NCI-H2171 treated with DMSO at 0.1 percent for 48 hours (cell line): ENCODE data around the gene STK32C.
"Not testable (repeated sequence)": the region's sequence is repeated elsewhere in the genome, so short reads cannot be mapped to it uniquely, and the experiment has no call there.

Experiments used
- DNase-seq: peaks from one replicate; lab custom pipeline; 2025; lab: John Stamatoyannopoulos, UW

STK32C gene

DNA sequence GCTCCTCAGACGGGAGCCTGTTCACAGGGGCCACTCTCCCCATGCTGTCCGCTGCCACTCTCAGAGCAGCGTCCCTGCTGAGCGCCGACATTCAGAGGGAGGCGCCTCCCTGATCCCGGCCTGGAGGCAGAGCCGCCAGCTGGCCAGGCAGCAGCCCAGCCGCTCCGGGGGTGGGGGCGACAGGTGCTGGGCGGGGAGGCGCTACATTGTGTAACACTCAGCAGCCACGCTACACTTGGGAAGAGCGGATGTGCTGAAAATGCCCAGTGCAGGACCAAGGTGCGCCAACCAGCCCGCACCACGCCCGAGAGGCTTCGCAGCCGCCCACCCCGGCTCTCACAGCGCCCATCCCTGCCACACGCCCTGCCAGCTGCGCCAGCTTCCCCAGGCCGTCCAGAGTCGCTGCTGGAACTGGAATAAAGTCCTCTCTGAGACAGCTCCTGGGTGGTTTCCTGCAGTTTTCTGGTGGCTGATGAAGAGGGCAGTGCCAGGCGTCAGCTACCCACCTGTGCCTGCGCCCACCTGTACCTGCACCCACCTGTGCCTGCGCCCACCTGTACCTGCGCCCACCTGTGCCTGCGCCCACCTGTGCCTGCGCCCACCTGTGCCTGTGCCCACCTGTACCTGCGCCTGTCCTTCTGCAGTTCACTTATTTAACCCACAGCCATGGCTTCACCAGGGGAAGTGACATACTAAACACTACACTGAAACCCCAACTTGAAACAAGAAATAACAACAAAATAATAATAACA is 25.7 kb downstream of the STK32C start:
- peak; percentile 40 for DNase-seq

DNA sequence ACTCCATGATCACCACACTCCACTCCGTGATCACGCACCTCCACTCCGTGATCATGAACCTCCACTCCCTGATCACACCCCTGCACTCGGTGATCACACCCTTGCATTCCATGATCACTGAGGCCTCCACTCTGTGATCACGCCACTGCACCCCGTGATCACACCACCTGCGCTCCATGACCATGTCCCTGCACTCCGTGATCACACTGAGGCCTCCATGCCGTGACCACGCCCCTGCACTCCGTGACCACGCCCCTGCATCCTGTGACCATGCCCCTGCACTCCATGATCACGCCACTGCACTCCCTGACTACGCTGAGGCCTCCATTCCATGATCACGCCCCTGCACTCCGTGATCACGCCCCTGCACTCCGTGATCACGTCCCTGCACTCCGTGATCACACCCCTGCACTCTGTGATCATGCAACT is 27.1 kb downstream of the STK32C start:
- DNase-seq, result no peak

DNA sequence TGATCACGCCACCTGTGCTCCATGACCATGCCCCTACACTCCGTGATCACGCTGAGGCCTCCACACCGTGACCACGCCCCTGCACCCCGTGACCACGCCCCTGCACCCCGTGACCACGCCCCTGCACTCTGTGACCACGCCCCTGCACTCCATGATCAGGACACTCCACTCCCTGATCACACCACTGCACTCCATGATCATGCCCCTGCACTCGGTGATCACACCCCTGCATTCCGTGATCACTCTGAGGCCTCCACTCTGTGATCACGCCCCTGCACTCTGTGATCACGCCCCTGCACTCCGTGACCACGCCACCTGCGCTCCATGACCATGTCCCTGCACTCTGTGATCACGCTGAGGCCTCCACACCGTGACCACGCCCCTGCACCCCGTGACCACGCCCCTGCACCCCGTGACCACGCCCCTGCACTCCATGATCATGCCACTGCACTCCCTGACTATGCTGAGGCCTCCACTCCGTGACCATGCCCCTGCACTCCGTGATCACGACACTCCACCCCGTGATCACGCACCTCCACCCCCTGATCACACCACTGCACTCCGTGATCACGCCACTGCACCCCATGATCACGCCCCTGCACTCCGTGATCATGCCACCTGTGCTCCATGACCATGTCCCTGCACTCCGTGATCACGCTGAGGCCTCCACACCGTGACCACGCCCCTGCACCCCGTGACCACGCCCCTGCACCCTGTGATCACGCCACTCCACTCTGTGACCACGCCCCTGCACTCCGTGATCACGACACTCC is 27.7 kb downstream of the STK32C start:
- DNase-seq, result no peak

DNA sequence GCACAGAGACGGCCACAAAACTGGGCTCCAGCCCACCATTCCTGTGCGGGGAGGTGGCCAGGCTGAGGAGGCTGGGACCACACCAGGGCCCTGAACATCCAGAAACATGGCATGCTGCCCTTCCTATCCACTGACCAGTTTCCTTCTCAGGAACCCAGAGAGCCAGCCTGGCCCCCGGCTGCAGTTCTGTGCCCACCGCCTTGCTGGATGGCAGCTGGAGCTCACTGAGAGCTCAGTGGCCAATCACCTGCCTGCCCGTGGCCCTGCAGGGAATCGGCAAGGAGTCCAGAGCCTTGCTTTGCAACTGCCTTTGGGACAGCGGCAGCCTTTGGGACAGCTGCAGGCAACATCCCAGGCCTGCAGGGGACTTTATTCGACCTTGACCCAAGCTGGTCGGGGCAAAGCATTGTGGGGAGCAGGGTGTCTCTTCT is 30.4 kb downstream of the STK32C start:
- DNase-seq, result no peak

DNA sequence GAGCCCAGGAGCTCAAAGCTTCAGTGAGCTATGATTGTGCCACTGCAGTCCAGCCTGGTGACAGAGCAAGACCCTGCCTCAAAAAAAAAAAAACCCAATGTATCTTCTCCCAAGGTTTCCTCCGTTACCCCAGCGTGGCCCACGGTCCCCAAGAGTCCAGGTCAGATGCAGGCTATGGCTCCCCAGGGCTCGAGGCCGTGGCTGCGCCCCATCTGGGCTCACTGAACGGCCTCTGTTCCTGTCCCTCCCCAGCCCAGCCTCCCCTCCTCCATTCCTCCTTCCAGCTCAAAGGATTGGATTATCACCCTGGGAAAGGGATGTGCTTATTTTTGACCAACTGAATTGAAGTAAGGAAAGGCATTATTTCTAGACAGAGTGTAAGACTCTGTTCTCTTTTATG is 31.0 kb downstream of the STK32C start:
- no peak for DNase-seq

DNA sequence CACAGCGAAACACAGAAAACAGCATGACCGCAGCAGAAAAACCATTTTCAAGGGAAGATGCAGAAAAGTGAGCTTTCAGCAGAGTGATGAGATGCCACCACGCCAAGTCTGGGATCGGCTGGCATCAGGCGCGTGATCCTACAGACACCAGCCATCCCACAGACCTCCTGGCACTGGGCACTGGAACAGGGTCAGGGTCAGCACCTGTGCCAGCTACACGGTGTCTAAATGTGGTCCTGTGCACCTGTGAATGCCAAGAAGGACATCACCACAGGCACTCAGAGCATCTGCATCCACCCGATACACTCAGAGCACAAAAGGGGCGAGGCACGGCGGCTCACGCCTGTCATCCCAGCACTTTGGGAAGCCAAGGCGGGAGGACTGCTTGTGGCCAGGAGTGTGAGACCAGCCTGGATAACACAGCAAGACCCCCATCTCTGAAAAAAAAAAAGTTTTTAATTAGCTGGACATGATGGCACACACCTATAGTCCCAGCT is 31.5 kb downstream of the STK32C start:
- no peak for DNase-seq

DNA sequence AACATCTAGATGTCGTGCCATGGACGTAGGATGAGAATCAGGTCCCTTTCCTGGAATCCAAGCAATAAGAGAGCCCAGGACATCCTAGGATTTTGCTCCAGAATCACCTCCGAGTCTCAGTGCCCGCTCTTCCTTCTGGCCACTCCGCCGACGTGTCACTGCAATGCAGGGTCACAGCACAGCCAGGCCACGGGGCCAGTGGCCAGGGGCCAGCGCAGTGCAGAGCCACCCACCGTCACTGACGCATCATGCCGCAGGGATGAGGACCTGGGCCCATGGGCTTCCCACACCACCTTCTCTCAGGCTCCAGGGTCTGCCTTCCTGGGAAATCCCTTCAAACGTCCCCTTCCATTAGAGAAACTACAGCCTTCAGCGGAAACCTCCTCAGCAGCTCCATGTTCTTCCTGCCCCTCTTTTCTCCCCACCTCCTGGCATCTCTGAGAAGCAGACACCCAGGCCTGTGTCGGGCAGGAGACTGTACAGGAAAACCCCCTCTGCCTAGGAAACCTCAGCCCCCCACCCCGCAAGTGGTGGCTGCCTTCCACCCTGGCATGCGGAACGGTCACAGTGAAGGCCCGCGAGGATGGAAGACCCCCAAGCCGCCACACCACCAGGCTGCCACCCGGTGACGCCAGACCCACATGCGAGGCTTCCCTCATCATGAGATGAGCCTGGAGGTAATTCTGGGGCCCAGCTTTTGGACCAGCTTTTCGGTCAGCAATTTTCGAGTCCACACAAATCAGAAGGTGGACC is 32.1 kb downstream of the STK32C start:
- DNase-seq, result no peak

DNA sequence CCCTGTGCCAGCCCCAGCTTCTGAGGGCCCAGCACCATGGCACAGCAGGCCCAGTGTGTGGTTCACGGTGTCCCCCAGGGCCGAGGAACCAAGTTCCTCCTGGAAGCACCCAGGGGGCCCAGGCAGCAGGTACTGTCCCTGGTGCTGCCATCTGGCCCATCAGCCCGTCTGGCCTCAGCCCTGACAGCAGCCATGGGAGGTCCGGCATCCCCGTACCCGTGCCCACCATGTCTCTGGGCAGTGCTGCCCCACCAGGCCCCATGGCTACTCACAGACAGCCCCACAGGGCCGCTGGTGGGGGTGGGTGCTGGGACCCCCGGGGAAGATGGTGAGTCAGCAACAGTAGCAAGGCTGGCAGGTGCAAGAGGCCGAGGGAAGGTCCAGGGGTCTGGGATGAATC is 32.8 kb downstream of the STK32C start:
- DNase-seq, result no peak

DNA sequence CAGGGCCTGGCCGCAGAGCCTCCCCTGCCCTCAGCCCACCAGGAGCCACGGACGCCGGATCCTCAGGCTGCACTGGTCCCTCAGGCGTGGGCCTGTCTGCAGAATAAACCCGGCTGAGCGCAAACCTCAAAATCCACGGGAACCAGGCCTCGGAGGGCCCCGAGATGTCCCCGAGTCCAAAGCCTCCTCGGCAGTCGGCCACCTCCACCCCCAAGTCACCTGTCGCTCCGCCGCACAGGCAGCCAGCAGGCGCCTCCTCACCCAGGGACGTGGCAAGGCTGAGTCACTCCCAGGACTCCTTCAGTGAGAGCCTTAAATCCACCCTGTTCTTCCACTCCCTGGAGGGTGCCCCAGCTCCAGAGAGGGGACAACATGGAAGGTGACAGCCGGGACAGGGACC is 33.2 kb downstream of the STK32C start:
- DNase-seq, result no peak

DNA sequence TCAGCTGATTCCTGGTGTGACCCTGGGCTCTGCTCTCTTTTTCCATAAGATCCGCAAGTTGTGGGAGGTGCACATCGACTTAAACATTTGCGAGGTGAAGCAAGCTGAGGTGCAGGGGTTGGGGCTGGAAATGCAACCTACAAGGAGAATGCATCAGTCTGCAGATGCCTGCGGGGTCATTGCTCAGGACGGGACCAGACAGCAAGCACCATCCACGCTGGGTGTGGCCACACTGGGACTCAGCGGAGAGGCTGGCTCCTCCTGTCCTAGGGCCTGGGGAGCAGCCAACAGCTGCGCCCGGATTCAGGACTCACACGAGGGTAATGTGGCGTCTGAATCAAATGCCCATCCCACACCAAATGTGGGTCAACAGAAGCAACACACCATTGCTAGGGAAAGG is 33.8 kb downstream of the STK32C start:
- DNase-seq, result no peak

DNA sequence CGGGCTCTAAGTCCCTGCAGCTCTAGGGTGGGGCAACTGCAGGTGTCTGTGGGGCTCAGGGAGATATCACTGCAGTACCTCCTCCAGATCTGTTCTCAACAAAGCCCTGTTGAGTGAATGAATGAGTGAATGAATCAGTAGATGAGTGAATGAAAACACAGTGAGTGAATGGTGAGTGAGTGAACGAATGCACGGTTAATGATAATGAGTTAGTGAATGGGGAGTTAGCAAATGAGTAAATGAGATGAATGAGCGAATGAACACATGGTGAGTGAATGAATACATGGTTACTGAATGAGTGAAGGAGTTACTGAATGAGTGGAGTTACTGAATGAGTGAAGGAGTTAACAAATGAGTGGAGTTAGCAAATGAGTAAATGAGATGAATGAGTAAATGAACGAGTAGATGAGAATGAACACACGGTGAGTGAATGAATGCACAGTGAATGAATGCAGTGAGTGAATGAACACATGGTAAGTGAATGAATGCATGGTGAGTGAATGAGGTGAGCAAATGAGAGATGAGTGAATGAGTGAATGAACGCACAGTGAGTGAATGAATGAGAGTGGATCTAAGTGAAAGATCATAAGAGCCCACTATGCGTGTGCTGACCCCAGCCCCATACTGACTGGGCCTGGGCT is 34.3 kb downstream of the STK32C start:
- no peak for DNase-seq

DNA sequence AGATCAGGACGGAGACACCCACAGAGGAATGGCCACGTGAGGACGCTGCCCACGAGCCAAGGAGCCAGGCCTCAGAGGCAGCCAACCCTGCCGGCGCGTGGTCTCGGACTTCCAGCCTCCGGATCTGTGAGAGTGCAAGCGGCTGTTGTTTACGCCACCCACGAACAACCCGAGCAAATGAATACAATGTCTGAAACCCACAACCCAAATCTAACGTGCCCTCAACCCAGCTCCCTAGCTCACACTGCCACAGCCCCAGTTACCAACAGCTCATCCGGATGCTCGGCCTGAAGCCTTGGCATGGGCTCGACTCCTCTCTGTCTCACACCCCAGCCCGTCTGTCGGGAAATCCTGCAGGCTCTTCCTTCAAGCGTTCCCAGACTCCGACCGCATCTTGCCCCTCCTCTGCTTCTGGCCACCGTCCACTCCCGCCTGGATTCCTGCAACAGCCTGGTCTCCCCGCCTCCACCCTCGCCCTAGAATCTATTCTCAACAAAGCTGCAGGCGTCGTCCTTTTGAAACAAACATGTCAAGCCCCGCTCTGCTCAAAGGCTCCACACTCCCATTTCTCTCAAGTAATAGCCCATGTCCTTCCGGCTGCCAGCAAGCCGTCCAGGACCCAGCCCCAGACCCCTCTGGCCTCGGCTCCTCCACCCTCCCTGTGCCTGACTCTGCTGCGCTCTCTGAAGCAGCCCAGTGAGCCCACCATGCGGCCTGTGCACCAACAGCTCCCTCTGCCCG is 35.3 kb downstream of the STK32C start:
- no peak for DNase-seq

DNA sequence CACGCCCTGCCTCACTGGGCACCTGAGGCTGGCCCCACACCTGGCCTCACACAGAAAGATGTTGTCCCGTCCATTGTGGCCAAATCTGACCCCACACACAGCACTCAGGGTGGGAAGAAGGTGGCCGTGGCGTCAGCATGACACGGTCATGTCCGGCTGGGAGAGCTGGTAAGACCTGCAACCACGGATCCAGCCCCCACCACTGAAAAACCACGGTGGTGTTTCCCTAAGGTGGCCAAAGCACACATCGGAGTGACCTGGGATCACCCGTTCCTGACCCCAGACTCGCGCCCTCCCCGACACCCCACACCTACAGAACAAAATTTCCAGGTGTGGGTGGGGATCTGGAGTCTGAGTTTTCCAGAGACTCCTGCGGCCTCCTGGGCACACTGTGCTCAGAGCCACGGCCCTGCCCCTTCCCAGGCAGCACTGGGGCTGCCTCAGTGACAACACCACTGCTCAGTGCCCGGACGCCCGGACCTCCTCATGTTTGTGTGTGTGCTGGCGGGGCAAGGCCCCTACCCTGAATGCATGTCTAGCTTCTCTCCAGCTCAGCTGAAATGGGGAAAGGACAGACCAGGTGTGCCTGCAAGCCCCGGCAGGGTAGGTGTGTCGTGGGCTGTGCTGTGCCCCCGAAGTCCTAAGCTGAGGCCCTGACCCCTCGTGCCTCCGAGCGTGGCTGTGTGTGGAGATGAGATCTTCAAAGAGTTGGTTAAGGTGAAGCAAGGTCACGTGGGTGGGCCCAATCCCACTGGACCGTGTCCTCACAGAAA is 36.1 kb downstream of the STK32C start:
- DNase-seq, result no peak

DNA sequence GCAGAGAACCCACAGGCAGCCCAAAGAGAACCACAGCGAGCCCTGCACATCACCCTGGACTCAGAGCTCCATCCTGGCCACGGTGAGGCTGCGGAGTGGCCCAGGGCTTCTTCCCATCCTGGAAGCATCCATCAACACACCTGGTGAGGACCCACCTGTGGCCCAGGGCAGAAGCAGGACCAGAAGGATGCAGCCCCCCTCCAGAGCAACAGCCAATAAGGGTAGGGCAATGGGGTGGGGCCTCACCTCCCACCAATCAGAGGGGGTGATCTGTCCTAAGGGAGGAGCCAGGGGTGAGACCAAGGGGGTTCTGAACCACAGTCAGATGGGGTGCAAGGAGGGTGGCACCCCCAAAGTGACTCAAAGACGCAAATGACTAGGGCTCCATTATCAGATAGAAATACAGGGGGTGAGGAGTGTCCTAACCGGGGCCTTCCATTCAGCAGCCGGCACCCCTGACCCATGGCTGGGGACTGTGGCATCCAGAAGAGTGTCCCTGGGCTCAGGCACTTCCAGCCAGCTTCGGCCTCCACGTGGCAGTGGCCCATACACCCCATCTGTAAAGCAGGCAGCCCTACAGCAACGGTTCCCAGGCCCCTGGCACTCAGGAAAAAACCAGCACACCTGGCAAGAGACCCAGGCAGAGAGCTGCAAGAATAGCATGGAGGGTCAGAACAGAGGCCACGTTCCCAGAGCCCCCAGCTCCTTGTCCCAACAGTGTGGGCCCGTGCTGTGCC is 36.9 kb downstream of the STK32C start:
- no peak for DNase-seq

DNA sequence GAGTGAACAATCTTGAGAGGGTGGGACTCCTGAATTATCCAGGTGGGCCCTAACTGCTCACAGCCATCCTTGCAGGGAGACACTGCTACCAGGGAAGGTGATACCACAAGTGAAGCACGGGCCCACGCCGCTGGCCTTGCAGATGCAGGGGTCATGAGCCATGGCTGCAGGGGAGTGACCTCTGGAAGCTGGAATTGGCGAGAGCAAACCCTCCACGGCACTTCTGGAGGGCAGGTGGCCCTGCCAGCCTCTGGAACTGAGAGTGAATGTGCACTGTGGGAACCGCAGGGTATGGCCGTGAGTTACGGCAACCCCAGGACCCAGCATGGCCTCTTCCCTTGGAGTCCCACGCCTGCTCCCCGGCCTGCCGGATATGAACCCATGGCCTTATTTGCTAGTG is 37.5 kb downstream of the STK32C start:
- no peak for DNase-seq

DNA sequence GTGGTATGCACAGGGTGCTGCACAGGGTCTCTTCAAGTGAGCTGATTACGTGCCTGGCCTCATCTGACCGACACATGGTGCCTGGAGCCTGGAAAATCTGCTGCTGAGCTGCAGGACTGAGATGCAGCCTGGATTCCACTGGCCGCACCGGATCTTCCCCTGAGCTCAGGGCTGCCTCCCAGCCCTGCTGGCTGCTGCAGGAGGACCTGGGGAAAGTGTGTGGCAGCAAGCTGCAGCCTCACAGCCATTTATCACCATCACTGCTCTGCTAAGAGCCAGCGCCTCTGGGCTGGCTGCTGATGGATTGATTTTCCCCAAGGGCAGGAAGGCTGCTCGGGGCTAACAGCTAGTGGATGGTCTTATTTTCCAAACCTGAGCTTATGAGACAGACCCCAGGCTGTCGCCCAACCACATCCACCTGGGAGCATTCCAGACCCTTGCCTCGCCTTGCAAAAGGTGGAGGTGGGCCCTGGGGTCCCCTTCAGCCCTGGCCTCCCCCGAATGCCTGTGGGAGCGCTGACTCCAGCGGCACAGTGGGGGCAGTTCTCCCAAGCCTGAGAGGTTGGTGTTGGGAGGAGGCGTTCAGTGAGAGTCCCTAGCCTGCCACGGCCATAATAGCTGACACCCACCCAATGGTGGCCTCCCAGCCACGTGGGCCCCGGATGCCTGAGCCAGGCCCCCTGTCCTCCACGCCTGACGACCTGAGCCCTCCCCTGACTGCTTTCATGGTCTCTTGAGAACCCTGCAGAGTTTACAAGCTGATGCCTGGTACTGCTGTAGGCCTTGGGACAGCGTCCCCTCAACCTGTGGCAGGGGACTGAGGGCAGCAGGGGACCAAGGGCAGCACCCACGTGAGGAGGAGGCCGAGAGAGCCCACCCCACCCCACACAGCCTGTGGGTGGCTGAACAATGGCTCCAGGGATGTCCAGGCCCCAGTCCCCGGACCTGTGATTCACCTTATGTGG is 38.2 kb downstream of the STK32C start:
- no peak for DNase-seq

DNA sequence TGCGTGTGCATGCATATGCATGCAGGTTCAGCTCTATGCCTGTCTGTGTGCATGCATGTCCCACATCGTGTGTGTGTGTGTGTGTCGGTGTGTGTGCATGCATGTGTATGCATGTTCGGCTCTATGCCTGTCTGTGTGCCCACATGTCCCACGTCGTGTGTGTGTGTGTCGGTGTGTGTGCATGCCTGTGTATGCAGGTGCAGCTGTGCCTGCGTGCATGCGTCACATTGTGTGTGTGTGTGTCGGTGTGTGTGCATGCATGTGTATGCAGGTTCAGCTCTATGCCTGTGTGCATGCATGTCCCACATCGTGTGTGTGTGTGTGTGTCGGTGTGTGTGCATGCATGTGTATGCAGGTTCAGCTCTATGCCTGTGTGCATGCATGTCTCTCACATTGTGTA is 39.8 kb downstream of the STK32C start:
- not testable (repeated sequence) for DNase-seq

DNA sequence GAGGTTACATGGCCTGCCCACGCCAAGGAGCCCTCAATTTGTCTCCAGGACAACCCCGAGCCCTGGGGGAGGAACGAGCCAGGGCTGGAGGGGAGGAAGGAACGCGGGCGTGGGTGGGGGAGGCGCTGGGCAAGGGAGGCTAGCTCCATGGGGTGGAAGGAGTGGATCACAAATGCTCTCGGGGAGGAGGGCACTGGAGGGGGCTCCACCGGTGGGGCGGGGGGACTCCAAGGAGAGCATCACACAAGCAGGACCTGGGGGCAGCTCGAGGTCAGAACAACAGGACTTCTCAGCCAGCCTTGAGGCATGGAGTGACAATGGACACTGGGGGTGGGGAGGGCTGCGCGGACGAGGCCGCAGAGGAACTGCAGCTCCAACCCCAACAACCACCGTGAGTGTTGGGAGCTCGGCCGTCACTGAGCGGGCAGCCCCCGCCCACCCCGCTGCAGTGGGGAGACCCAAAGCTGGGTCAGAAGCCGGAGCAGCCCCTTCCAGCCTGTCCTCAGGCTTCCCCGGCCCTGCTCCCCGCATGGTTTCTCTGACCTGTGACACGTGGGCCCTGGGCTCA is 41.1 kb downstream of the STK32C start:
- DNase-seq, result no peak
